HG03095 (cell line): ENCODE data around the gene P2RY13.

ENCODE experiments used
- ATAC-seq: cut with Tn5 transposase; IDR thresholded peaks from one replicate; pipeline ENCODE4 v1.9.1; 2021; ENCODE audit warnings: moderate library complexity; ENCODE audit not compliant: unreplicated experiment

Gene P2RY13

GRCh38 chr3:151297429-151297828 is 31.9 kb downstream of the P2RY13 start:
- ATAC-seq, result no peak

GRCh38 chr3:151296226-151296625 is 33.1 kb downstream of the P2RY13 start:
- no peak for ATAC-seq

- ATAC-seq, result no peak
Observed at GRCh38 chr3:151293127-151293526, 36.2 kb downstream of the P2RY13 start.

GRCh38 chr3:151290673-151291072 is 38.7 kb downstream of the P2RY13 start:
- ATAC-seq, result no peak

- no peak for ATAC-seq
Observed at GRCh38 chr3:151289445-151289844, 39.9 kb downstream of the P2RY13 start.

- ATAC-seq, result no peak
Observed at GRCh38 chr3:151285940-151286339, 43.4 kb downstream of the P2RY13 start.

GRCh38 chr3:151283907-151284461 is 45.4 kb downstream of the P2RY13 start:
- no peak for ATAC-seq

GRCh38 chr3:151283387-151283786 is 46.0 kb downstream of the P2RY13 start:
- ATAC-seq, result no peak

GRCh38 chr3:151282921-151283320 is 46.4 kb downstream of the P2RY13 start:
- no peak for ATAC-seq

GRCh38 chr3:151281671-151282324 is 47.6 kb downstream of the P2RY13 start:
- ATAC-seq, result no peak

- ATAC-seq, result no peak
Observed at GRCh38 chr3:151278230-151278629, 51.1 kb downstream of the P2RY13 start, which contains the start of gene P2RY14. P2RY14 (minus strand) TSS chr3:151278542; CDS start chr3:151214316, 64,226 bp downstream.

- peak; percentile 60 for ATAC-seq
Observed at GRCh38 chr3:151276687-151277042, 52.7 kb downstream of the P2RY13 start.
